Endothelial cell of umbilical vein (primary cell): ENCODE data around the gene CSMD2. TPM values are rescaled to one million over a fixed set of nuclear protein-coding genes. Genes with fewer than 3 reads are reported as not detected.

ENCODE experiments used
- BruUV-seq: library from RNA; stranded (reverse); fragments of 400-500 nt; replicated peaks from 2 replicates; lab custom pipeline; 2021; lab: Mats Ljungman, UMichigan
- CTCF ChIA-PET: fragments of 300-600, 350-600 bp; sonication (Branson Sonifier 250); formaldehyde crosslinking; loops from one replicate; lab custom pipeline; 2021; ENCODE audit warnings: antibody characterized with exemption, inconsistent platforms; lab: Charles Lee
- POLR2A ChIA-PET: fragments of 300-600, 350-600 bp; sonication (Branson Sonifier 250); formaldehyde crosslinking; loops from one replicate; lab custom pipeline; 2021; ENCODE audit warnings: antibody characterized with exemption, inconsistent platforms; lab: Charles Lee
- DNase-seq: peaks from one replicate; pipeline ENCODE4 v3.0.0-alpha.2; 2011; ENCODE audit warnings: low read depth, low spot score
- FAIRE-seq: peaks from 2 replicates; lab custom pipeline; 2011; peaks lifted over from hg19 to GRCh38; lab: Jason Lieb, UNC
- H2AFZ ChIP-seq: 2 replicates; pipeline ENCODE4 v1.6.0; 2012; ENCODE audit warnings: low read depth, low read length, control low read depth, inconsistent platforms
- H3K27ac ChIP-seq: 2 replicates; pipeline ENCODE4 v1.5.1; 2011; ENCODE audit warnings: low read depth, mild to moderate bottlenecking, control low read depth, low read length, moderate library complexity; ENCODE audit not compliant: insufficient read depth
- H3K27me3 ChIP-seq, 2 experiments: 2 replicates each; pipeline versions ENCODE4 v1.6.0 to v1.6.1; 2011; ENCODE audit warnings: low read length in 2 of 2, mixed read lengths in 1 of 2; ENCODE audit not compliant: control insufficient read depth in 2 of 2, insufficient read depth in 2 of 2
- H3K36me3 ChIP-seq, 2 experiments: 2 replicates in 1 of 2; 3 replicates in 1 of 2; pipeline ENCODE4 v1.5.1; 2011; ENCODE audit warnings: low read length in 2 of 2, mild to moderate bottlenecking in 1 of 2, moderate library complexity in 1 of 2; ENCODE audit not compliant: control insufficient read depth in 2 of 2, insufficient read depth in 2 of 2; ENCODE audit errors: extremely low read depth in 1 of 2
- H3K4me1 ChIP-seq: 3 replicates; pipeline ENCODE4 v1.5.1; 2011; ENCODE audit warnings: mild to moderate bottlenecking, low read length; ENCODE audit not compliant: control insufficient read depth, insufficient read depth; ENCODE audit errors: extremely low read depth
- H3K4me2 ChIP-seq: 2 replicates; pipeline ENCODE4 v1.6.1; 2011; ENCODE audit warnings: low read length, control low read depth, mixed read lengths; ENCODE audit not compliant: insufficient read depth
- H3K4me3 ChIP-seq, 3 experiments: fragments of 200-600 bp in 1 of 3; sonication (generic), shearing (Covaris generic) in 1 of 3; replicated peaks in 1 of 3; 2 replicates each; pipeline ENCODE4 v1.5.1; 2011 to 2016; ENCODE audit warnings: control low read depth in 3 of 3, low read length in 3 of 3, mild to moderate bottlenecking in 2 of 3, inconsistent platforms in 1 of 3, low read depth in 1 of 3, moderate library complexity in 1 of 3; ENCODE audit not compliant: insufficient read depth in 1 of 3
- H3K79me2 ChIP-seq: 2 replicates; pipeline ENCODE4 v1.6.0; 2012; ENCODE audit warnings: low read length, inconsistent platforms; ENCODE audit not compliant: control insufficient read depth, insufficient read depth
- H3K9ac ChIP-seq: replicated peaks from 2 replicates; pipeline ENCODE3; 2011; ENCODE audit warnings: low read length, control low read depth; ENCODE audit not compliant: insufficient read depth; ENCODE audit errors: extremely low read depth
- H3K9me1 ChIP-seq: replicated peaks from 3 replicates; pipeline ENCODE4 v1.6.0; 2011; ENCODE audit warnings: mild to moderate bottlenecking, low read length; ENCODE audit not compliant: control insufficient read depth, insufficient read depth; ENCODE audit errors: extremely low read depth
- H3K9me3 ChIP-seq: replicated peaks from 2 replicates; pipeline ENCODE4 v1.5.1; 2012; ENCODE audit warnings: low read length, inconsistent platforms; ENCODE audit not compliant: control insufficient read depth, insufficient read depth
- H4K20me1 ChIP-seq: replicated peaks from 2 replicates; pipeline ENCODE3; 2011; ENCODE audit warnings: mild to moderate bottlenecking, low read length; ENCODE audit not compliant: control insufficient read depth, insufficient read depth; ENCODE audit errors: extremely low read depth
- EZH2 ChIP-seq: IDR thresholded peaks from 2 replicates; pipeline ENCODE4 v1.6.1; 2012; ENCODE audit warnings: borderline replicate concordance, low read depth, mild to moderate bottlenecking, moderate library complexity, low read length, inconsistent platforms; ENCODE audit not compliant: severe bottlenecking
- FOS ChIP-seq: IDR thresholded peaks from 2 replicates; pipeline ENCODE4 v1.6.1; 2011; ENCODE audit warnings: mild to moderate bottlenecking, low read length, moderate library complexity, borderline replicate concordance; ENCODE audit not compliant: insufficient read depth
- GATA2 ChIP-seq: IDR thresholded peaks from 2 replicates; pipeline ENCODE4 v1.7.0; 2011; ENCODE audit warnings: low read depth, mild to moderate bottlenecking, moderate library complexity, mixed read lengths, low read length; ENCODE audit not compliant: insufficient read length, insufficient read depth
- JUN ChIP-seq: IDR thresholded peaks from 2 replicates; pipeline ENCODE4 v1.6.1; 2011; ENCODE audit warnings: borderline replicate concordance, low read depth; ENCODE audit not compliant: insufficient read length, insufficient read depth
- MAX ChIP-seq: IDR thresholded peaks from 2 replicates; pipeline ENCODE4 v1.6.1; 2011; ENCODE audit not compliant: insufficient read depth, insufficient read length
- MYC ChIP-seq: IDR thresholded peaks from one replicate; pipeline ENCODE4 v1.6.1; 2011; ENCODE audit warnings: mild to moderate bottlenecking, low read depth, low read length
- POLR2A ChIP-seq: IDR thresholded peaks from 2 replicates; pipeline ENCODE4 v1.6.1; 2012; ENCODE audit warnings: low read depth, mild to moderate bottlenecking, control low read depth, low read length
- POLR2AphosphoS5 ChIP-seq: IDR thresholded peaks from 2 replicates; pipeline ENCODE4 v1.6.1; 2012; ENCODE audit warnings: low read depth, mild to moderate bottlenecking, control low read depth, low read length, moderate library complexity; ENCODE audit not compliant: insufficient read depth
- dilution Hi-C: fragments of 300-500 bp; cut with MboI; formaldehyde crosslinking; loops from one replicate; pipeline ENCODE4 v1.15.0; 2019; ENCODE audit warnings: low sequenced_read_pairs; ENCODE audit not compliant: extremely low pct_ligation_motif_present
- intact Hi-C: fragments of 100-400 bp; cut with micrococcal nuclease; formaldehyde crosslinking; loops from one replicate; pipeline ENCODE4 v1.10.0; 2022
- polyA plus RNA-seq, 4 experiments: library from polyadenylated mRNA; depleted of rRNA in 3 of 4; stranded (reverse) in 3 of 4; unstranded in 1 of 4; fragments of >200 nt; gene quantifications; 2 replicates each; pipeline versions ENCODE4 v1.2.1 to v1.2.3, GENCODE V29; 2011 to 2012; ENCODE audit warnings: missing spikeins in 1 of 4
- total RNA-seq: library from RNA; stranded (reverse); gene quantifications from 2 replicates; pipeline ENCODE4 v1.2.3, GENCODE V29; 2021
- TF ChIP-seq, protein P1 (sequence below), 2 donors: IDR thresholded peaks; 1 replicate in 1 of 2; 2 replicates in 1 of 2; pipeline ENCODE4 v1.5.1; 2011; ENCODE audit warnings: low read length in 2 of 2, mild to moderate bottlenecking in 2 of 2, moderate library complexity in 2 of 2, control low read depth in 1 of 2, inconsistent platforms in 1 of 2, low read depth in 1 of 2; ENCODE audit not compliant: insufficient read depth in 1 of 2; ENCODE audit errors: extremely low read depth in 1 of 2

The CSMD2 gene
- total and polyA plus RNA-seq, 2 donors (not counting 3 experiments of a cell fraction or from before 2014, with no cell fraction given) = under 0.01 TPM; not detected in 1

GRCh38 chr1:34052565-34052964, 112.5 kb downstream of the CSMD2 start:
- H3K27me3 ChIP-seq = no peaks in the 10 kb centered on the region
- BruUV-seq = no TSS peak
- no peak for DNase-seq
- no peaks in the 10 kb centered on the region for H3K4me1 ChIP-seq
- H3K9ac ChIP-seq = no peak overlapping the region
- intact Hi-C loops (no loop called here), dilution Hi-C loops (no loop called here)
- peaks cover 4% of the 10 kb centered on the region for H3K9me3 ChIP-seq
- H3K79me2 ChIP-seq = no peaks in the 10 kb centered on the region
- H2AFZ ChIP-seq = no peak overlapping the region
- ChIA-PET POLR2A (no interaction called here), CTCF (no interaction called here)
- FAIRE-seq = no peak
- no peak overlapping the region for H3K4me2 ChIP-seq
- no peak overlapping the region for H3K4me3 ChIP-seq
- H3K36me3 ChIP-seq = no peaks in the 10 kb centered on the region
- no peak for TF ChIP-seq EZH2
- TF ChIP-seq JUN = no peak
- no peak for TF ChIP-seq MAX
- H3K27ac ChIP-seq = no peak overlapping the region
- no peaks in the 10 kb centered on the region for H4K20me1 ChIP-seq
- H3K9me1 ChIP-seq = no peaks in the 10 kb centered on the region

- H3K27me3 ChIP-seq = no peaks in the 10 kb centered on the region
- DNase-seq (no peak), FAIRE-seq (no peak)
- H2AFZ ChIP-seq = no peak overlapping the region
- CTCF ChIA-PET = no interaction called here
- H4K20me1 ChIP-seq = no peaks in the 10 kb centered on the region
- H3K4me3 ChIP-seq = no peak overlapping the region
- BruUV-seq = no TSS peak
- H3K9ac ChIP-seq = no peak overlapping the region
- POLR2A ChIA-PET = no interaction called here
- intact Hi-C loops = no loop called here
- H3K4me1 ChIP-seq = no peaks in the 10 kb centered on the region
- H3K36me3 ChIP-seq = no peaks in the 10 kb centered on the region
- peaks cover 4% of the 10 kb centered on the region for H3K9me3 ChIP-seq
- TF ChIP-seq GATA2 (no peak), JUN (no peak), MYC (no peak), FOS (no peak), EZH2 (no peak), MAX (no peak), POLR2AphosphoS5 (no peak), POLR2A (no peak)
- TF ChIP-seq, protein P1, sequence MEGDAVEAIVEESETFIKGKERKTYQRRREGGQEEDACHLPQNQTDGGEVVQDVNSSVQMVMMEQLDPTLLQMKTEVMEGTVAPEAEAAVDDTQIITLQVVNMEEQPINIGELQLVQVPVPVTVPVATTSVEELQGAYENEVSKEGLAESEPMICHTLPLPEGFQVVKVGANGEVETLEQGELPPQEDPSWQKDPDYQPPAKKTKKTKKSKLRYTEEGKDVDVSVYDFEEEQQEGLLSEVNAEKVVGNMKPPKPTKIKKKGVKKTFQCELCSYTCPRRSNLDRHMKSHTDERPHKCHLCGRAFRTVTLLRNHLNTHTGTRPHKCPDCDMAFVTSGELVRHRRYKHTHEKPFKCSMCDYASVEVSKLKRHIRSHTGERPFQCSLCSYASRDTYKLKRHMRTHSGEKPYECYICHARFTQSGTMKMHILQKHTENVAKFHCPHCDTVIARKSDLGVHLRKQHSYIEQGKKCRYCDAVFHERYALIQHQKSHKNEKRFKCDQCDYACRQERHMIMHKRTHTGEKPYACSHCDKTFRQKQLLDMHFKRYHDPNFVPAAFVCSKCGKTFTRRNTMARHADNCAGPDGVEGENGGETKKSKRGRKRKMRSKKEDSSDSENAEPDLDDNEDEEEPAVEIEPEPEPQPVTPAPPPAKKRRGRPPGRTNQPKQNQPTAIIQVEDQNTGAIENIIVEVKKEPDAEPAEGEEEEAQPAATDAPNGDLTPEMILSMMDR (IDR thresholded peaks at IDR 0.05; ENCODE audit: extremely low read depth in 1 of 2, insufficient read depth in 1 of 2, low read depth in 1 of 2, low read length in 2 of 2) = no peak
- H3K4me2 ChIP-seq = no peak overlapping the region
- no peak overlapping the region for H3K27ac ChIP-seq
- dilution Hi-C loops = no loop called here
- no peaks in the 10 kb centered on the region for H3K9me1 ChIP-seq
- H3K79me2 ChIP-seq = no peaks in the 10 kb centered on the region
Observed at GRCh38 chr1:34050709-34051485, 114.1 kb downstream of the CSMD2 start.
